A549 (cell line): ENCODE measurements around the gene UACA. TPM values are rescaled to one million over a fixed set of nuclear protein-coding genes. Genes with fewer than 3 reads are reported as not detected.
A peak's percentile ranks its signal among the peaks of the same experiment; 100 is the strongest.

ENCODE experiments used
- ATAC-seq, 2 experiments: fragments of 200-7000 bp in 1 of 2; fragments of >200 bp in 1 of 2; cut with Nextera tagmentation in 1 of 2; cut with Tn5 transposase in 1 of 2; 3 replicates each; pipeline versions ENCODE4 v1.8.0 to v1.9.1; 2018 to 2020; ENCODE audit warnings: mild to moderate bottlenecking in 1 of 2, moderate library complexity in 1 of 2
- CTCF ChIA-PET: fragments of 300-600 bp; sonication (Branson Sonifier 250); formaldehyde crosslinking; extraction: SDS; loops from one replicate; lab custom pipeline; 2021; ENCODE audit warnings: antibody characterized with exemption, inconsistent platforms; lab: Yijun Ruan, JAX
- POLR2A ChIA-PET: fragments of 350-600 bp; formaldehyde crosslinking; extraction: SDS; loops from one replicate; lab custom pipeline; 2021; ENCODE audit warnings: antibody characterized with exemption, inconsistent platforms; lab: Yijun Ruan, JAX
- DNase-seq, 2 experiments: peaks; one replicate each; pipeline versions ENCODE4 v3.0.0 to v3.0.0-alpha.2; 2011 to 2016; ENCODE audit warnings: low read depth in 1 of 2, low spot score in 1 of 2
- FAIRE-seq: peaks from 2 replicates; lab custom pipeline; 2011; peaks lifted over from hg19 to GRCh38; lab: Jason Lieb, UNC
- H3K27ac ChIP-seq, 2 experiments: fragments of >200 bp; sonication (Bioruptor Twin); formaldehyde crosslinking; 3 replicates each; pipeline ENCODE4 v1.5.1; 2016 to 2017
- H3K4me1 ChIP-seq: fragments of >200 bp; sonication (Bioruptor Twin); formaldehyde crosslinking; 3 replicates; pipeline ENCODE4 v1.6.1; 2016
- H3K4me2 ChIP-seq: fragments of >200 bp; sonication (Bioruptor Twin); formaldehyde crosslinking; 3 replicates; pipeline ENCODE4 v1.6.1; 2016
- H3K4me3 ChIP-seq: fragments of >200 bp; sonication (Bioruptor Twin); formaldehyde crosslinking; 3 replicates; pipeline ENCODE4 v1.5.1; 2016
- H3K9me3 ChIP-seq: fragments of >200 bp; sonication (Bioruptor Twin); formaldehyde crosslinking; 3 replicates; pipeline ENCODE4 v1.6.1; 2016
- ATOH8 ChIP-seq: fragments of 250-450 bp; sonication (Bioruptor Pico); IDR thresholded peaks from 2 replicates; pipeline ENCODE4 v1.5.0; 2020; ENCODE audit warnings: low read depth, mild to moderate bottlenecking, moderate library complexity
- CBX2 ChIP-seq: fragments of 200-600 bp; sonication (generic); IDR thresholded peaks from 2 replicates; pipeline ENCODE4 v1.6.1; 2016; ENCODE audit warnings: low read depth, mild to moderate bottlenecking, borderline replicate concordance
- CHD4 ChIP-seq: fragments of 200-600 bp; sonication (generic); IDR thresholded peaks from 2 replicates; pipeline ENCODE4 v1.6.1; 2016; ENCODE audit warnings: antibody characterized with exemption, mild to moderate bottlenecking, borderline replicate concordance
- CTCF ChIP-seq: fragments of >200 bp; sonication (Bioruptor Twin); formaldehyde crosslinking; IDR thresholded peaks from 3 replicates; pipeline ENCODE4 v1.5.1; 2016
- E2F6 ChIP-seq: IDR thresholded peaks from 2 replicates; pipeline ENCODE4 v1.6.1; 2012; ENCODE audit warnings: low read depth, borderline replicate concordance
- FOXS1 ChIP-seq: fragments of 250-450 bp; sonication (Bioruptor Pico); IDR thresholded peaks from 2 replicates; pipeline ENCODE4 v1.5.0; 2020; ENCODE audit warnings: mild to moderate bottlenecking, moderate library complexity
- GATA3 ChIP-seq: IDR thresholded peaks from 2 replicates; pipeline ENCODE4 v1.6.1; 2012; ENCODE audit warnings: borderline replicate concordance
- HEYL ChIP-seq: fragments of 250-450 bp; sonication (Bioruptor Pico); IDR thresholded peaks from 2 replicates; pipeline ENCODE4 v1.8.0; 2021; ENCODE audit warnings: mild to moderate bottlenecking, moderate library complexity
- JUN ChIP-seq, 2 experiments: fragments of >200 bp; sonication (Bioruptor Twin); formaldehyde crosslinking; IDR thresholded peaks; 2 replicates in 1 of 2; 3 replicates in 1 of 2; pipeline ENCODE4 v1.6.1; 2016 to 2017
- MYC ChIP-seq: IDR thresholded peaks from 2 replicates; pipeline ENCODE4 v1.6.1; 2012; ENCODE audit warnings: mild to moderate bottlenecking, inconsistent platforms, low read length, improper control_type of control experiment, borderline replicate concordance
- POLR2AphosphoS2 ChIP-seq: conservative IDR thresholded peaks from 2 replicates; pipeline ENCODE4 v1.6.1; 2012; ENCODE audit warnings: low read length, improper control_type of control experiment, inconsistent platforms
- TP53 ChIP-seq: fragments of 250-450 bp; sonication (Bioruptor Pico); IDR thresholded peaks from 2 replicates; pipeline ENCODE4 v1.5.0; 2021; ENCODE audit warnings: mild to moderate bottlenecking, moderate library complexity
- USF2 ChIP-seq: fragments of 450-650 bp; IDR thresholded peaks from 2 replicates; pipeline ENCODE4 v1.6.1; 2014; ENCODE audit warnings: antibody characterized with exemption
- ZC3H11A ChIP-seq: fragments of 450-650 bp; IDR thresholded peaks from 2 replicates; pipeline ENCODE4 v1.6.1; 2014; ENCODE audit warnings: antibody characterized with exemption, mild to moderate bottlenecking
- whole genome bisulfite sequencing: methylation state at CpG from one replicate; pipeline ENCODE4 v1.1.6; 2017; ENCODE audit errors: missing lambda C conversion rate; 5-methylcytosine and 5-hydroxymethylcytosine counted together
- polyA plus RNA-seq, 4 experiments: library from polyadenylated mRNA; depleted of rRNA in 3 of 4; stranded (reverse); fragments of >200 nt; fragmentation: RNase III in 1 of 4; extraction: RNeasy Plus Mini Kit Qiagen cat#74134 plus additional on column Dnase treatment in 1 of 4; gene quantifications; 2 replicates in 3 of 4; 3 replicates in 1 of 4; pipeline ENCODE4 v1.2.3, GENCODE V29; 2011 to 2017

UACA gene
- polyA plus RNA-seq, 2 of the 4 experiments (the other 2 are of a cell fraction), result 31.9 to 80.4 TPM

GRCh38 chr15:70701171-70701570 is 62.2 kb downstream of the UACA start:
- ChIA-PET CTCF (interaction anchor here (1.7 to 2.1 kb wide), 3 partner anchors 22 to 111 kb away, joined by 8 to 17 read pairs (median 13); no protein-coding TSS in a partner anchor), POLR2A (interaction anchor here (1.1 kb wide), 1 partner anchor 12 kb away, joined by 3 read pairs; no protein-coding TSS in a partner anchor)
- Histone ChIP-seq H3K9me3 (no peaks in the 10 kb centered on the region), H3K4me3 (no peak overlapping the region), H3K27ac (peak overlapping the region; percentile 5 to 22; a peak in 2 of 6 replicates), H3K4me1 (peaks cover 62% of the 10 kb centered on the region), H3K4me2 (peak overlapping the region; percentile 79)
- 50% methylated on average over 2 of the region's 2 CpGs for WGBS
- DNase-seq (no peak), ATAC-seq (no peak), FAIRE-seq (peak; percentile 92)
- TF ChIP-seq HEYL (CRISPR knock-in tag) (no peak), FOXS1 (CRISPR knock-in tag) (no peak), MYC (no peak), ZC3H11A (no peak), TP53 (CRISPR knock-in tag) (no peak), GATA3 (no peak), ATOH8 (CRISPR knock-in tag) (no peak), CTCF (no peak), CBX2 (no peak)

GRCh38 chr15:70699890-70700289 is 63.5 kb downstream of the UACA start:
- TF ChIP-seq CHD4 (no peak), JUN (IDR thresholded peaks at IDR 0.05) (no peak), E2F6 (no peak), USF2 (no peak), POLR2AphosphoS2 (no peak)
- H3K4me2 ChIP-seq, result peak overlapping the region; percentile 79
- peak overlapping the region in 1 of 2 experiments; percentile 50; a peak in 1 of 6 replicates for H3K27ac ChIP-seq
- ChIA-PET CTCF (interaction anchor here (0.6 to 1.0 kb wide), 3 partner anchors 23 to 115 kb away, joined by 3 read pairs; no protein-coding TSS in a partner anchor), POLR2A (no interaction called here)
- DNase-seq (no peak), ATAC-seq (no peak), FAIRE-seq (peak; percentile 56)
- peaks cover 66% of the 10 kb centered on the region for H3K4me1 ChIP-seq
- H3K4me3 ChIP-seq, result no peak overlapping the region
- H3K9me3 ChIP-seq, result no peaks in the 10 kb centered on the region

- ATAC-seq, result no peak
- ChIA-PET CTCF (no interaction called here), POLR2A (no interaction called here)
- H3K27ac ChIP-seq, result no peak overlapping the region
- 76% methylated on average over 3 of the region's 3 CpGs for WGBS
- TF ChIP-seq E2F6, result no peak
- H3K4me2 ChIP-seq, result peak overlapping the region; percentile 79
- peaks cover 69% of the 10 kb centered on the region for H3K4me1 ChIP-seq
- no peak overlapping the region for H3K4me3 ChIP-seq
- no peak for DNase-seq
- no peak for FAIRE-seq
- H3K9me3 ChIP-seq, result no peaks in the 10 kb centered on the region
Observed at GRCh38 chr15:70698836-70699390, 64.4 kb downstream of the UACA start.
